ENCODE results near the gene SEMA3F. TPM values are rescaled to one million over a fixed set of nuclear protein-coding genes. Genes with fewer than 3 reads are reported as not detected.

Gene SEMA3F
- total RNA-seq, 2 donors from 2014 or later = 27.8 to 48.0 TPM

DNA sequence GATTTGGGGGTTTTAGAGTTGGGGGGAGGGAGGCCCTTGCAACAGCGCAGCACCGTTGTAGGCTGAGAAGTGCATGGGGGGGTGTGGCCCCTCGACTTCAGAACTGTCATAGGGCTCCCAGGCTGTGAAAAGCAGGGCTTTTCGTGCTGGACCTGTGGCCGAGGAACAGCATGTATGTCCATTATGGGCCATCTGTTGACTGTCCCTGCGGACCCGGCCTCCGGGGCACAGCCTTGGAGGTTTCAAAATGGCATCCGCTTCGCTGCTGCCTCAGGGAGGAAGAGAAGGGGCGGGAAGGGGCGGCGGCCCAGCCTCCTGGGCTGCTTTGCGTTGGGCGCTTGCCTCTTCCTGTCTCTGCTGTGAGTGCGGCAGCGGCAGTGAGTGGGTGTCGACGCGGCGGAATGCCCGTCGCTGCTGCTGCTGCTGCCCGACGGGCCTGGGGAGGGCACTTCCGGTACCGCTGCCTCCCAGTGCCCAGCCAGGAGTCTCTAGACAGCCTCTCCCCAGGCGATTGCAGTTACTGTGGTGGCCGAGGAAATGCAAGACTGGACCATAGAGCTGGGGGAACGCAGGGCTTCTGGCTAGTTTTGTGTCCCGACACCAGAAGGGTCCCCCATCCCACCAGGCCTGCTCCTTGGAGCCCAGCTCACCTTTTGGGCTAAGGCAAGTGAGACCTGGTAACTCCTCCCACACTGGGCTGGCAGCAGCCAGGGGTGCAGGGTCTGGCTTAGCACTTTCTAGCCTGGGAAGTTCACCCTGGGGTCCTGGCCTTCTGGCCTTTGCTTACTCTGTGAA, 82.8 kb downstream of the SEMA3F start:
- peak; percentile 96 for DNase-seq (ENCODE audit: low spot score)
- intact Hi-C loops (cut with DNase I) = no loop called here

DNA sequence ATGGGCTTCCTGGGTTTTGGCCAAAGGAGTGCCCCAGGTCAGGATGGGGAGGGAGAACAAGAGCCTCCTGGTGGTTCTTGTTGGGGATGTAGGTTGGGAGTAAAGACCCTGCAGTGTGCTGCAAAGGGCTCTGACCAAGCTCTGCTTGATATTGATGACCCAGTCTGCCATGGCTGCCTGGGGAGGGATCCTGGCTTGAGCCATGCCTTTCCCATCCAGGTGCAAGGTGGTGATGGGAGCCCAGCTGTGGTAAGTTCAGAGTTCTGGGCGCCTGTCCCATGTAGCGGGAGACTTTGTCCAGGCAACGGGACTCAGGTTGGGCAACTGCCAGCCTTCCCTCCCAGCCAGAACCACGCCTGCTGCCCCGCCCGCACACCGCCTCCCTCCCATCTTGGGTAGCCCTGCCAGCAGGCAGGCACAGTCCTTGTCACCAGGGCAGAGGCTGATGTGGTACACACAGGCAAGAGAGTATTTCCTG, 83.5 kb downstream of the SEMA3F start:
- DNase-seq (ENCODE audit: low spot score) = peak; percentile 93
- intact Hi-C loops (cut with DNase I) = no loop called here

Small RNA genes lying within 50 kb of the gene (microRNA-seq; reads per million reads assigned to microRNA genes)
- gene MIR566 (ENCODE audit: borderline microRNAs expressed in 2 of 2) (0 reads per million in 2 donors), gene MIR5787 (ENCODE audit: borderline microRNAs expressed in 2 of 2) (0 reads per million in 2 donors)

Other genes starting within 250 kb of the SEMA3F start
- gene MON1A, start 225.5 kb upstream of the SEMA3F start, total RNA-seq = 1 to 10 TPM; 7.6 to 9.3 TPM
- gene RBM6, start 215.2 kb upstream of the SEMA3F start, total RNA-seq = 10 to 100 TPM; 53.4 to 62.6 TPM
- 100 to 1,000 TPM in 1 of 2 donors, 10 to 100 TPM in 1; 83.5 to 108 TPM for gene RBM5, start 66.4 kb upstream of the SEMA3F start, total RNA-seq
- gene GNAT1, start 36.3 kb downstream of the SEMA3F start, total RNA-seq = not detected
- gene SLC38A3, start 49.9 kb downstream of the SEMA3F start, total RNA-seq = under 1 TPM; 0.37 to 0.62 TPM
- gene GNAI2, start 80.9 kb downstream of the SEMA3F start, total RNA-seq = 100 to 1,000 TPM; 261 to 265 TPM
- gene SEMA3B, start 113.8 kb downstream of the SEMA3F start, total RNA-seq = 10 to 100 TPM; 18.6 to 39.7 TPM
- under 1 TPM in 1 of 2 donors, not detected in 1; 0.37 TPM for gene LSMEM2, start 123.8 kb downstream of the SEMA3F start, total RNA-seq
- gene IFRD2, start 137.1 kb downstream of the SEMA3F start, total RNA-seq = 10 to 100 TPM; 47.3 to 53.3 TPM
- 1 to 10 TPM; 2.5 to 3.9 TPM for gene HYAL3, start 144.1 kb downstream of the SEMA3F start, total RNA-seq
- 10 to 100 TPM in 1 of 2 donors, 1 to 10 TPM in 1; 9.1 to 11.1 TPM for gene NAA80, start 144.1 kb downstream of the SEMA3F start, total RNA-seq
- gene HYAL1, start 148.2 kb downstream of the SEMA3F start, total RNA-seq = 10 to 100 TPM; 10.6 to 11.7 TPM
- gene HYAL2, start 167.4 kb downstream of the SEMA3F start, total RNA-seq = 100 to 1,000 TPM in 1 of 2 donors, 10 to 100 TPM in 1; 95.2 to 130 TPM
- 10 to 100 TPM; 19.1 to 22.4 TPM for gene TUSC2, start 172.9 kb downstream of the SEMA3F start, total RNA-seq
- gene RASSF1, start 185.5 kb downstream of the SEMA3F start, total RNA-seq = 10 to 100 TPM; 31.3 to 40.3 TPM
- gene ZMYND10, start 190.4 kb downstream of the SEMA3F start, total RNA-seq = under 1 TPM; 0.23 to 0.24 TPM
- gene NPRL2, start 195.5 kb downstream of the SEMA3F start, total RNA-seq = 10 to 100 TPM; 10.6 to 17.4 TPM
- gene CYB561D2, start 195.5 kb downstream of the SEMA3F start, total RNA-seq = 10 to 100 TPM in 1 of 2 donors, 1 to 10 TPM in 1; 7.9 to 10.5 TPM
- gene TMEM115, start 204.2 kb downstream of the SEMA3F start, total RNA-seq = 10 to 100 TPM; 29.3 TPM

All from posterior vena cava (tissue), 2 donors.